Prostate gland (tissue), 2 donors: Measurements from ENCODE around the gene KRT78.

Experiments used
- CTCF ChIP-seq, 4 experiments: fragments of 200-600 bp in 2 of 4; fragments of 450-650 bp in 2 of 4; sonication (generic) in 2 of 4; IDR thresholded peaks; 1 replicate in 3 of 4; 2 replicates in 1 of 4; pipeline ENCODE4 v1.5.1; 2016 to 2019; ENCODE audit warnings: antibody characterized with exemption in 4 of 4, mild to moderate bottlenecking in 2 of 4, moderate library complexity in 2 of 4
- POLR2A ChIP-seq: fragments of 450-650 bp; IDR thresholded peaks from one replicate; pipeline ENCODE4 v1.6.1; 2016; ENCODE audit warnings: antibody characterized with exemption, mild to moderate bottlenecking

GRCh38 chr12:52801773-52802172 lies 47.0 kb downstream of the KRT78 start:
- no peak for TF ChIP-seq CTCF (IDR thresholded peaks at IDR 0.05)
- TF ChIP-seq POLR2A: no peak
